HG02938 (cell line): ENCODE data around the gene ECM1.
A peak's percentile ranks its signal among the peaks of the same experiment; 100 is the strongest.

ENCODE experiments used
- ATAC-seq: cut with Tn5 transposase; IDR thresholded peaks from one replicate; pipeline ENCODE4 v1.9.1; 2021; ENCODE audit warnings: mild to moderate bottlenecking, moderate library complexity; ENCODE audit not compliant: unreplicated experiment

ECM1 gene

GRCh38 chr1:150557065-150557600, 49.2 kb downstream of the ECM1 start:
- no peak for ATAC-seq

- ATAC-seq: no peak
Observed at GRCh38 chr1:150557813-150558212, 49.9 kb downstream of the ECM1 start.

DNA sequence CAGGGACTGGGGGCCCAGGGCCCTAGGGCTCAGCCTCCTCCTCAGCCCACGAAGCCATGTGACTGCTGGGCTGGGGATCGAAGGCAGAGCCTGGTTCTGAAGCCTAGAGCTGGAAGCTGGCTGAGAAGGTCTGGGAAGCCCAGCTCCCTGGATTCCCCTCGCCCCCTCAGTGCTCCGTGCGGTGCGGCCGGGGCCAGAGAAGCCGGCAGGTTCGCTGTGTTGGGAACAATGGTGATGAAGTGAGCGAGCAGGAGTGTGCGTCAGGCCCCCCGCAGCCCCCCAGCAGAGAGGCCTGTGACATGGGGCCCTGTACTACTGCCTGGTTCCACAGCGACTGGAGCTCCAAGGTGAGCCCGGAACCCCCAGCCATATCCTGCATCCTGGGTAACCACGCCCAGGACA, 50.4 kb downstream of the ECM1 start:
- ATAC-seq: no peak

DNA sequence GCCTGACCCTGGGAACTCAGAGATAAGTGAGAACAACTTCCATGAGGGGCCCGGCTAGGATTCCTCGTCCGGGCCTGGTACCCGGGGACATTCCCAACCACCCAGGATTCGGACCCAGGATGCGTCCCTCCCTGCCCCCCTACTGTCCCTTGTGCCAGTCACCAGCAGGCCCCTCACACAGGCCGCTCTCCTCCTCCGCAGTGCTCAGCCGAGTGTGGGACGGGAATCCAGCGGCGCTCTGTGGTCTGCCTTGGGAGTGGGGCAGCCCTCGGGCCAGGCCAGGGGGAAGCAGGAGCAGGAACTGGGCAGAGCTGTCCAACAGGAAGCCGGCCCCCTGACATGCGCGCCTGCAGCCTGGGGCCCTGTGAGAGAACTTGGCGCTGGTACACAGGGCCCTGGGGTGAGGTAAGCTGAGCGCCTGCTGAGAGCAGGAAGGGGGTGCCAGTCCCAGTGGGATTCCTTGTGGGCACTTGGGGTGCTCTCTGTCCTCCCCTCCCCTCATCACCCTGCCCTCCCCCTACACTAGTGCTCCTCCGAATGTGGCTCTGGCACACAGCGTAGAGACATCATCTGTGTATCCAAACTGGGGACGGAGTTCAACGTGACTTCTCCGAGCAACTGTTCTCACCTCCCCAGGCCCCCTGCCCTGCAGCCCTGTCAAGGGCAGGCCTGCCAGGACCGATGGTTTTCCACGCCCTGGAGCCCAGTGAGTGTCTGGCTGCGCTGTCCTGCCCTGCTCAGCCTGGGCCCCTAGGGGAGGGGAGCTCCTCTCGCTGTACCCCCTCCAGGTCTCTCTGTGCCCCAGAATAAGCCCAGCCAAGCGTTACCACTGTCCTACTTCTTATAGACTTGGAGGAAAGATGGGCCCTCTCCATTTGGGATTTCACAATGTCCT, 51.1 kb downstream of the ECM1 start:
- ATAC-seq: no peak

DNA sequence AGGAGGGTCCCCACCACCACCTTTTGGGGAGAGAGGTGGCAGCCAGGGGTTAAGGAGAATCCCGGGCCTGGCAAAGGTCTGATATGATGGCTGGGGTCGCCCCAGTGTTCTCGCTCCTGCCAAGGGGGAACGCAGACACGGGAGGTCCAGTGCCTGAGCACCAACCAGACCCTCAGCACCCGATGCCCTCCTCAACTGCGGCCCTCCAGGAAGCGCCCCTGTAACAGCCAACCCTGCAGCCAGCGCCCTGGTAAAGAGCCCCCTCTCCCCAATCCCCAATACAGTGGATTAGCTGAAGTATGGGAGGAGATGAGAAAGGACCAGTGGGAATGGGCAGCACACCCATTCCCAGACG, 51.7 kb downstream of the ECM1 start:
- no peak for ATAC-seq

GRCh38 chr1:150560011-150560438, 52.1 kb downstream of the ECM1 start:
- no peak for ATAC-seq

DNA sequence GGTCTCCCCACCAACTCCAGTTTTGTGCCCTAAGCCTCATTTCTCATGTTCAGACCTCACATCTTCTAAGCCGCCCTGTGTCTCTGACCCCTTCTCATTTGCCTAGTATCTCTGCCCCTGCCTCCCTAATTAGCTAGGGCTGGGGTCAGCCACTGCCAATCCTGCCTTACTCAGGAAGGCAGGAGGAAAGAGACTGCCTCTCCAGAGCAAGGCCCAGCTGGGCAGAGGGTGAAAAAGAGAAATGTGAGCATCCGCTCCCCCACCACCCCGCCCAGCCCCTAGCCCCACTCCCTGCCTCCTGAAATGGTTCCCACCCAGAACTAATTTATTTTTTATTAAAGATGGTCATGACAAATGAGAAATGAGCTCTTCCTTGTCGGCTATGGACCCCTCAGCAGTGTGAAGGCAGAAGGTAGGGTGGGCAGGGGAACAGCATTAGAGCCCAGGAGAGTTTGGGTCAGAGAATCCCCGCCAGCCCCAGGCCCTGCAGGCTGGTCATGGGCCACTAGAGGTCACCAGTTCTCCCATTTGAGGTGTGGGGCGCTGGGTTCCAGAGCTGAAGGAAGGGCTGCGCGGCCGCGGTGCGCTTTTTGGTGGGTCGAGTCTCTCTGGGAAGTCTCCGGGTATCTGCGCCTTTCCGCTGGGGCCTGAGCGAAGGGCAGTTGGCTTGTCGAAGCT, 52.8 kb downstream of the ECM1 start:
- ATAC-seq: no peak

GRCh38 chr1:150561254-150561973, 53.5 kb downstream of the ECM1 start:
- no peak for ATAC-seq

- peak; percentile 24 for ATAC-seq
Observed at GRCh38 chr1:150561974-150562445, 54.1 kb downstream of the ECM1 start.

DNA sequence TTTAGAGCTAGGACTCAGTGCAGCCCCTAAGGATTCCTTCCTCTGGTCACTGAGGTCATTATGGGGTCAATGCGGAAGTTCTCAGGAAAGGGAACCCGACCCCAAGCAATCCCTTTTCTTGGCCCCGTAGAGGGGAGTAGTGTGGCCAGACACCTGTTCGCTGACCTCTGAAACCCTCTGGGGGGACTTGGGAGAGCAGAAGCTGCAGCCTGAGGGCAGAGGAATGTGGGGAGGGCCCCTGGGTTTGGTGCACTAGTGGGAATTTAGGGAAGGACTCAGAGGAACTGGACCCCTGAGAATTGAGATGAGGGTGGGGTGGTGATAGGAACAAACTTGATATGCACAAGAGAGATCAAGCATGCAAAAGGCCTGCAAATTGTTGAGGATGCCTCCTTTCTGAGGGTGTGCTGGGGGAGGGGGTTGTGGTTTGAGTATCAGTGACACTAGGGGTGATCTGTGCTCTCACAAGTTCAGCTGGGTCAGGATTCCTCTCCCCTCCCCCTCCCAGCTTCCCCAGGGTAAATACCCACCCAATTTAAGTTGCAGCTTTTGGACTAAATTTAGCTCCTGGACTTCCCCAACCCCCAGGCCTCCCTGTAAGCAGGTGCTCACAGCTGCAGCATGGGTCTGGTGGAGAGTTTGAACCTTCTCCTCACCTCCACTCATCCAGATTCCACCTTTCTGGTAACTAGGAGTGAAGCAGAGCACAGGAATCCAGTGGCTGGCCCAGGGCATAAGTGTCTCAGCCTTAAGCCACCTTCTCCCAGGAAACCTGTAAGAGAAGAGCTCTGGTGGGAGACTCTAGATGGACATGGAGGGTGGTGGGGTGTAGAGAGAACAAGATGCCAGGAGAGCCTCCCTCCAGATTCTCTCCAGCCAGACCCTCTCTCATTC, 54.8 kb downstream of the ECM1 start:
- ATAC-seq: peak; percentile 26
